ENCODE measurements around the gene DNAAF9.

Gene DNAAF9

GRCh38 chr20:3409417-3409816 lies 1.9 kb upstream of the DNAAF9 start:
- ATAC-seq: no peak

- peak; percentile 44 to 58 for ATAC-seq
These were observed 535 bp upstream of the DNAAF9 start for GRCh38 chr20:3407771-3408637.

- ATAC-seq: no peak
These were observed 909 bp downstream of the DNAAF9 start for GRCh38 chr20:3406481-3407039.

- ATAC-seq: no peak
These were observed 1.6 kb downstream of the DNAAF9 start for GRCh38 chr20:3405696-3406358.

- peak; percentile 23 to 27 for ATAC-seq
These were observed 2.3 kb downstream of the DNAAF9 start for GRCh38 chr20:3405139-3405538.

- ATAC-seq: no peak
These were observed 3.1 kb downstream of the DNAAF9 start for GRCh38 chr20:3404402-3404801.

- no peak for ATAC-seq
These were observed 3.7 kb downstream of the DNAAF9 start for GRCh38 chr20:3403741-3404140.

- ATAC-seq: no peak
These were observed 5.0 kb downstream of the DNAAF9 start for GRCh38 chr20:3402453-3402852.

GRCh38 chr20:3400260-3401155 lies 7.0 kb downstream of the DNAAF9 start:
- no peak for ATAC-seq

- no peak for ATAC-seq
These were observed 8.7 kb downstream of the DNAAF9 start for GRCh38 chr20:3398681-3399252.

GRCh38 chr20:3396492-3396891 lies 11.0 kb downstream of the DNAAF9 start:
- ATAC-seq: no peak

- ATAC-seq: no peak
These were observed 14.7 kb downstream of the DNAAF9 start for GRCh38 chr20:3392756-3393155.

- no peak for ATAC-seq
These were observed 16.6 kb downstream of the DNAAF9 start for GRCh38 chr20:3390759-3391425.

GRCh38 chr20:3383878-3384495 lies 23.5 kb downstream of the DNAAF9 start:
- peak; percentile 95 to 97 for ATAC-seq

- ATAC-seq: no peak
These were observed 24.6 kb downstream of the DNAAF9 start for GRCh38 chr20:3382836-3383235.

- no peak for ATAC-seq
These were observed 27.0 kb downstream of the DNAAF9 start for GRCh38 chr20:3380228-3381070.

GRCh38 chr20:3378138-3378537 lies 29.3 kb downstream of the DNAAF9 start:
- ATAC-seq: no peak

GRCh38 chr20:3377644-3378043 lies 29.8 kb downstream of the DNAAF9 start:
- ATAC-seq: no peak

- no peak for ATAC-seq
These were observed 33.2 kb downstream of the DNAAF9 start for GRCh38 chr20:3374296-3374695.

GRCh38 chr20:3371754-3372153 lies 35.7 kb downstream of the DNAAF9 start:
- ATAC-seq: no peak
